Measurements from ENCODE around the gene ANKRD11. TPM values are rescaled to one million over a fixed set of nuclear protein-coding genes. Genes with fewer than 3 reads are reported as not detected.
A peak's percentile ranks its signal among the peaks of the same experiment; 100 is the strongest.
"Not testable (repeated sequence)": the region's sequence is repeated elsewhere in the genome, so short reads cannot be mapped to it uniquely, and the experiment has no call there.

Gene ANKRD11
- total RNA-seq, 1 donor from 2014 or later = 178 TPM

DNA sequence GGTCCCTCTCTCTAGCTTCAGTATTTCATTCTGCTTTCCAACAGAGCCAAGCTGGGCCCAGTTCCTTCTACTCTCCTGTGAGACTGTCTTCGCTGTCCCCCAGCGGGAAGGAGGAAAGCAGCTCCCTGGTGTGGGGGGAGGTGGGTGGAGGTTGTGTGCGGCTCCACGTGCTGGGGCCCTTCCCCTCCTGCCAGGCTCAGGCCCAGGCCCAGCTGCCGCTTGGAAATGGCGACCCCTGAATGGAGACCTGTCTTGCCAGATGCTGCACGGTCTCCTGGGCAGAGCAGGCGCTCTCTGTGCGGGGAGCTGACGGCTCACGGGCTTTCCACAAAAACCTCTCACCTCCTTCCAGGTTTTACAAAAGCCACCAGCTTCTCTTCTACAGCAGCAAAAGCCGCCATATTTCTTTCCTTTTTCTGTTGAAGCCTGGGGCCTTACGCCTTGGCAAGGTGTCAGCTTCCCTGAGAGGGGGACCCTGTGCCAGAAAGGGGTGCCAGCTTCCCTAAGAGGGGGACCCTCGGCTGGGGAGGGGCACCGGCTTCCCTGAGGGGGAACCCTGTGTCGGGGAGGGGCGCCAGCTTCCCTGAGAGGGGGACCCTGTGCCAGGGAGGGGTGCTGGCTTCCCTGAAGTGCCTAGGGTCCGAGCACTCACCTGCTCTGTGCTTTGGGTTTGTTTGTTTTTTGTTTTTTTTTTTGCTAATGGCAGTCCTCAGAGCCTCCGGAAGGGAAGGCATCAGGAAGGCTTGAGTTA, 225.4 kb downstream of the ANKRD11 start:
- no peak for DNase-seq (ENCODE audit: low spot score, unreplicated experiment)
- Mint-ChIP-seq H3K9me3 (ENCODE audit: low read depth) (no peaks in the 10 kb centered on the region), H3K27ac (peak overlapping the region; percentile 56), H3K4me3 (ENCODE audit: low read depth) (no peak overlapping the region), H3K27me3 (no peaks in the 10 kb centered on the region), H3K36me3 (ENCODE audit: insufficient read depth) (peaks cover 5% of the 10 kb centered on the region), H3K4me1 (ENCODE audit: low read depth) (no peaks in the 10 kb centered on the region)
- no peak for TF ChIP-seq CTCF (IDR thresholded peaks at IDR 0.05; ENCODE audit: unreplicated experiment)

- Mint-ChIP-seq H3K27ac (no peak overlapping the region), H3K27me3 (peaks cover 12% of the 10 kb centered on the region), H3K36me3 (ENCODE audit: insufficient read depth) (peaks cover 6% of the 10 kb centered on the region), H3K9me3 (ENCODE audit: low read depth) (no peaks in the 10 kb centered on the region), H3K4me1 (ENCODE audit: low read depth) (no peaks in the 10 kb centered on the region), H3K4me3 (ENCODE audit: low read depth) (no peak overlapping the region)
- TF ChIP-seq CTCF (IDR thresholded peaks at IDR 0.05; ENCODE audit: unreplicated experiment) = no peak
- DNase-seq (ENCODE audit: low spot score, unreplicated experiment) = no peak
Observed at GRCh38 chr16:89261691-89262563, 228.4 kb downstream of the ANKRD11 start.

DNA sequence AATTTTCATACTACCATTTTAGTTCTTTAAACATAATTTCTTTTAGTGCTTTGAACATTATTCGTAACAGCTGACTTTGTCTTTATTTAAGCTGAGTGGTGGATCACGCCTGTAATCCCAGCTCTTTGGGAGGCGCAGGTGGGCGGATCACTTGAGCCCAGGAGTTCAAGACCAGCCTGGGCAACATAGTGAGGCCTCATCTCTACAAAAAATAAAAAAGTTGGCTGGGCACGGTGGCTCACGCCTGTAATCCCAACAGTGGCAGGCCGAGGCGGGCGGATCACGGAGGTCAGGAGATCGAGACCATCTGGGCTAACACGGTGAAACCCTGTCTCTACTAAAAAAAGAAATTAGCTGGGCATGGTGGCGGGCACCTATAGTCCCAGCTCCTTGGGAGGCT, 230.5 kb downstream of the ANKRD11 start:
- peaks cover 22% of the 10 kb centered on the region for H3K27me3 Mint-ChIP-seq
- H3K9me3 Mint-ChIP-seq (ENCODE audit: low read depth); DNase-seq (ENCODE audit: low spot score, unreplicated experiment); H3K36me3 Mint-ChIP-seq (ENCODE audit: insufficient read depth); H3K4me3 Mint-ChIP-seq (ENCODE audit: low read depth); H3K4me1 Mint-ChIP-seq (ENCODE audit: low read depth); H3K27ac Mint-ChIP-seq: not testable (repeated sequence)

DNA sequence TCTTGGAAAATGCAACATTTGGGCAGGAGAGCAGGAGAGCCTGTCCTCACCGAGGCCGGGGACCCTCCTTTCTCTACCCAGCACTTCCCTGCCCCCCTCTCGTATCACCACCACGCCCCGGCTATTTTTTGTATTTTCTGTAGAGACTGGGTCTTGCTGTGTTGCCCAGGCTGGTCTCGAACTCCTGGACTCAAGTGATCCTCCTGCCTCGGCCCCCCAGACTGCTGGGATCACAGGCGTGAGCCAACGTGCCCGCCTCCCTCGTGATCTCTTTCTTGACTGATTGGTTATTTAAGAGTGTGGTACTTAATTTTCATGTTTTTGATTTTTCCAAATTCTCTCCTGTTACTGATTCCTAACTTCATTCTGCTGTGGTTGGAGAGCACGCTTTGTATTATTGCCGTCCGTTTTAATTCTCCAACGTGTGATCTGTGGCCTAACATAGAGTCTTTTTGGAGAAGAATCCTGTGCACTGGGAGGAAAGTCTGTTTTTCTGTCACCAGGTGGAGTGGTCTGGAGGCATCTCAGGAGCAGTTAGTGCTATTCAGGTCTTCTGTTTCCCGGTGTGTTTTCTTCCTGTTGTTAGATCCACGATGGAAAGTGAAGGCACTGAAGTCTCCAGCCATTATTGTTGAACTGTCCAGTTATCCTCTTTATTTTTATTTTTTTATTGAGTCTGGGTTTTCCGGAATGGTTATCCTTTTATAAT, 232.4 kb downstream of the ANKRD11 start:
- no peaks in the 10 kb centered on the region for H3K4me1 Mint-ChIP-seq (ENCODE audit: low read depth)
- no peak overlapping the region for H3K4me3 Mint-ChIP-seq (ENCODE audit: low read depth)
- no peak for DNase-seq (ENCODE audit: low spot score, unreplicated experiment)
- peaks cover 27% of the 10 kb centered on the region for H3K27me3 Mint-ChIP-seq
- no peaks in the 10 kb centered on the region for H3K9me3 Mint-ChIP-seq (ENCODE audit: low read depth)
- peaks cover 5% of the 10 kb centered on the region for H3K36me3 Mint-ChIP-seq (ENCODE audit: insufficient read depth)
- no peak for TF ChIP-seq CTCF (IDR thresholded peaks at IDR 0.05; ENCODE audit: unreplicated experiment)
- peak overlapping the region; percentile 16 for H3K27ac Mint-ChIP-seq

- H3K4me1 Mint-ChIP-seq (ENCODE audit: low read depth) = no peaks in the 10 kb centered on the region
- H3K27ac Mint-ChIP-seq = no peak overlapping the region
- no peaks in the 10 kb centered on the region for H3K9me3 Mint-ChIP-seq (ENCODE audit: low read depth)
- H3K4me3 Mint-ChIP-seq (ENCODE audit: low read depth) = no peak overlapping the region
- TF ChIP-seq CTCF (IDR thresholded peaks at IDR 0.05; ENCODE audit: unreplicated experiment) = no peak
- peaks cover 4% of the 10 kb centered on the region for H3K36me3 Mint-ChIP-seq (ENCODE audit: insufficient read depth)
- H3K27me3 Mint-ChIP-seq = peaks cover 27% of the 10 kb centered on the region
- DNase-seq (ENCODE audit: low spot score, unreplicated experiment) = no peak
Observed at GRCh38 chr16:89257281-89257731, 233.1 kb downstream of the ANKRD11 start.

Data from progenitor cell of endocrine pancreas (in vitro differentiated cells).